ENCODE measurements around the gene PTPRR.

DNA sequence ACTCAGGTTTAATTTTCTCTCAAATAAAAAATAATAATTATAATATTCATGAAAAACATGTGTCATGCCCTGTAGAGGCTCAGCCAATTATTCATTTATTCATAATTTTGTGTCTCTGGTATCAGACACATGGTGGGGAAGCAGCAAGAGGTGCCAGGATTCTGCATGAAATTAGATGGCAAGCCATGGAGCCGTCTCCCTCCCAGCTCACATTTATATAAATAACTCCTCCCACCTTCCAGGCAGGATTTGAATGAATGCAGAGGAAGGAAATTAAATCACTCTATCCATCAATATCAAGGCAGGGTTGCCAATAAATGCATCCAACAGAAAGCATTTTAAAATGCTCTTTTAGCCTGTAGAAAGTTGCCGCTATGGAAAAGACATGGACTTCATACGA, 98.1 kb downstream of the PTPRR start:
- TF ChIP-seq POLR2A (IDR thresholded peaks at IDR 0.05; ENCODE audit: low read depth, low read length) (no peak), CEBPB (IDR thresholded peaks at IDR 0.05; ENCODE audit: low read depth, low read length) (no peak), MXI1 (IDR thresholded peaks at IDR 0.05; ENCODE audit: borderline replicate concordance, low read depth, low read length) (no peak), SMC3 (IDR thresholded peaks at IDR 0.05; ENCODE audit: low read depth, low read length) (no peak), MAFK (IDR thresholded peaks at IDR 0.05; ENCODE audit: low read depth, low read length) (no peak), RCOR1 (IDR thresholded peaks at IDR 0.05; ENCODE audit: insufficient replicate concordance, low read length) (no peak), RAD21 (IDR thresholded peaks at IDR 0.05; ENCODE audit: low read length) (no peak), CHD1 (IDR thresholded peaks at IDR 0.05; ENCODE audit: low read depth, low read length) (no peak), BHLHE40 (IDR thresholded peaks at IDR 0.05; ENCODE audit: low read depth, low read length) (no peak), FOS (IDR thresholded peaks at IDR 0.05; ENCODE audit: low read depth, low read length) (no peak), RFX5 (IDR thresholded peaks at IDR 0.05; ENCODE audit: low read depth, low read length) (no peak)
- TF ChIP-seq, protein P1, sequence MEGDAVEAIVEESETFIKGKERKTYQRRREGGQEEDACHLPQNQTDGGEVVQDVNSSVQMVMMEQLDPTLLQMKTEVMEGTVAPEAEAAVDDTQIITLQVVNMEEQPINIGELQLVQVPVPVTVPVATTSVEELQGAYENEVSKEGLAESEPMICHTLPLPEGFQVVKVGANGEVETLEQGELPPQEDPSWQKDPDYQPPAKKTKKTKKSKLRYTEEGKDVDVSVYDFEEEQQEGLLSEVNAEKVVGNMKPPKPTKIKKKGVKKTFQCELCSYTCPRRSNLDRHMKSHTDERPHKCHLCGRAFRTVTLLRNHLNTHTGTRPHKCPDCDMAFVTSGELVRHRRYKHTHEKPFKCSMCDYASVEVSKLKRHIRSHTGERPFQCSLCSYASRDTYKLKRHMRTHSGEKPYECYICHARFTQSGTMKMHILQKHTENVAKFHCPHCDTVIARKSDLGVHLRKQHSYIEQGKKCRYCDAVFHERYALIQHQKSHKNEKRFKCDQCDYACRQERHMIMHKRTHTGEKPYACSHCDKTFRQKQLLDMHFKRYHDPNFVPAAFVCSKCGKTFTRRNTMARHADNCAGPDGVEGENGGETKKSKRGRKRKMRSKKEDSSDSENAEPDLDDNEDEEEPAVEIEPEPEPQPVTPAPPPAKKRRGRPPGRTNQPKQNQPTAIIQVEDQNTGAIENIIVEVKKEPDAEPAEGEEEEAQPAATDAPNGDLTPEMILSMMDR (conservative IDR thresholded peaks at IDR 0.05; ENCODE audit: low read depth, low read length) = no peak
- TF ChIP-seq, protein P2, sequence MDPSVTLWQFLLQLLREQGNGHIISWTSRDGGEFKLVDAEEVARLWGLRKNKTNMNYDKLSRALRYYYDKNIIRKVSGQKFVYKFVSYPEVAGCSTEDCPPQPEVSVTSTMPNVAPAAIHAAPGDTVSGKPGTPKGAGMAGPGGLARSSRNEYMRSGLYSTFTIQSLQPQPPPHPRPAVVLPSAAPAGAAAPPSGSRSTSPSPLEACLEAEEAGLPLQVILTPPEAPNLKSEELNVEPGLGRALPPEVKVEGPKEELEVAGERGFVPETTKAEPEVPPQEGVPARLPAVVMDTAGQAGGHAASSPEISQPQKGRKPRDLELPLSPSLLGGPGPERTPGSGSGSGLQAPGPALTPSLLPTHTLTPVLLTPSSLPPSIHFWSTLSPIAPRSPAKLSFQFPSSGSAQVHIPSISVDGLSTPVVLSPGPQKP (IDR thresholded peaks at IDR 0.05; ENCODE audit: borderline replicate concordance, low read depth, low read length) = no peak

All from IMR-90 (cell line).